ENCODE data around the gene HS6ST2. TPM values are rescaled to one million over a fixed set of nuclear protein-coding genes. Genes with fewer than 3 reads are reported as not detected.

The HS6ST2 gene
- total RNA-seq, 1 experiment from 2014 or later: 8.1 TPM

- H3K36me3 Mint-ChIP-seq: no peaks in the 10 kb centered on the region
- H3K27me3 Mint-ChIP-seq (ENCODE audit: low read depth): no peaks in the 10 kb centered on the region
- TF ChIP-seq ZNF671 (CRISPR knock-in tag; IDR thresholded peaks at IDR 0.05) (no peak), NFATC4 (CRISPR knock-in tag; IDR thresholded peaks at IDR 0.05) (no peak), ZNF317 (CRISPR knock-in tag; IDR thresholded peaks at IDR 0.05; ENCODE audit: borderline replicate concordance, low read depth) (peak; percentile 36; the same call in 1 of the 2 replicates)
- ChIA-PET POLR2A (no interaction called here), CTCF (no interaction called here)
- no peak overlapping the region for H3K4me3 Mint-ChIP-seq
- peaks cover 9% of the 10 kb centered on the region; the same call in 1 of the 2 replicates for H3K4me1 Mint-ChIP-seq
- ATAC-seq (no peak), DNase-seq (ENCODE audit: low spot score) (no peak)
- H3K9me3 Mint-ChIP-seq: no peaks in the 10 kb centered on the region
- no peak overlapping the region for H3K27ac Mint-ChIP-seq
Measured at GRCh38 chrX:132855780-132856341, 102.6 kb downstream of the HS6ST2 start.

- no peak for TF ChIP-seq NFE2L1 (CRISPR knock-in tag; IDR thresholded peaks at IDR 0.05)
- TF ChIP-seq MXD4 (CRISPR knock-in tag; IDR thresholded peaks at IDR 0.05; ENCODE audit: borderline replicate concordance): no peak
- TF ChIP-seq FOXP1 (CRISPR knock-in tag; IDR thresholded peaks at IDR 0.05; ENCODE audit: borderline replicate concordance): no peak
- TF ChIP-seq RELA (CRISPR knock-in tag; IDR thresholded peaks at IDR 0.05; ENCODE audit: borderline replicate concordance): no peak
- TF ChIP-seq ZNF512 (CRISPR knock-in tag; IDR thresholded peaks at IDR 0.05; ENCODE audit: borderline replicate concordance): no peak
- TF ChIP-seq ATF6 (CRISPR knock-in tag; IDR thresholded peaks at IDR 0.05): no peak
- no peak for TF ChIP-seq MYBL2 (CRISPR knock-in tag; IDR thresholded peaks at IDR 0.05)
- no peaks in the 10 kb centered on the region for H3K9me3 Mint-ChIP-seq
- no peak overlapping the region for H3K4me3 Mint-ChIP-seq
- no peaks in the 10 kb centered on the region for H3K27me3 Mint-ChIP-seq (ENCODE audit: low read depth)
- CTCF ChIA-PET: no interaction called here
- H3K27ac Mint-ChIP-seq: no peak overlapping the region
- ATAC-seq (no peak), DNase-seq (ENCODE audit: low spot score) (no peak)
- peaks cover 26% of the 10 kb centered on the region for H3K4me1 Mint-ChIP-seq
- no peaks in the 10 kb centered on the region for H3K36me3 Mint-ChIP-seq
- POLR2A ChIA-PET: interaction anchor here (0.7 kb wide), 1 partner anchor 23 kb away, joined by 3 read pairs; no protein-coding TSS in a partner anchor
Measured at GRCh38 chrX:132853040-132853439, 105.4 kb downstream of the HS6ST2 start.

DNA sequence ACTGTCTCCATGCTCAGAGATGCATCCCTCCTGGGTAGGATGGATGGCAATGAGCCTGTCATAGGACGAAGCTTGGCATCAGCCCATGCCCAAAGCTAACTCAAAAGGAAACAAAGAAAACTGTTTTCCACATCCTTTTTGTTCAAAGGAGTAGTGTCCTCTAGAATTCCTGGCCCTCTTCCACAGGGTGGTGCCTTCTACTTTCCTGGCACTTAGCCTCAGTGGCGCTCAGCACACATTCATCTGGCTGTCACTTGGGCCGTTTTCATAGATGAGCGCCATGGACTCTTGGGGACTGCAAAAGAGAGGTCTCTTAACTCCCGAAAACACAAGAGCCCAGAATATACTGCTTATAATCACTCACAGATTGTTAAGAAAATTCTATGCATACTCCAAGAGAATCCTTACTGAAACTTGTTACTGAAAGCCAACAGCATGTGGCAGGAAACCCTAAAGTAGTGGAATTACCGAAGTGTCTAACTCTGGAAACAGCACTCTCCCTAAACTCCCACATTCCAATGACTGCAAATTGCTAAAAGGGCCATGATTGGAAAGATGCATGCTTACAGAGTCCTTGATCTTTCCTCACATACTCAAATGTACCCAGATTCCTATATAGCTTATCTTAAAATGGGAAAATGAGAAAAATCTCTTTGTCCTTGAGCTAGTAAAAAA lies 110.0 kb downstream of the HS6ST2 start:
- ATAC-seq (no peak), DNase-seq (ENCODE audit: low spot score) (no peak)
- no peaks in the 10 kb centered on the region for H3K36me3 Mint-ChIP-seq
- H3K9me3 Mint-ChIP-seq: no peaks in the 10 kb centered on the region
- peaks cover 26% of the 10 kb centered on the region for H3K4me1 Mint-ChIP-seq
- ChIA-PET CTCF (no interaction called here), POLR2A (no interaction called here)
- H3K27ac Mint-ChIP-seq: no peak overlapping the region
- H3K4me3 Mint-ChIP-seq: no peak overlapping the region
- TF ChIP-seq GTF2I (CRISPR knock-in tag; conservative IDR thresholded peaks at IDR 0.05) (no peak), ZNF512 (CRISPR knock-in tag; IDR thresholded peaks at IDR 0.05; ENCODE audit: borderline replicate concordance) (no peak), ZNF396 (CRISPR knock-in tag; IDR thresholded peaks at IDR 0.05; ENCODE audit: borderline replicate concordance) (no peak), CREM (CRISPR knock-in tag; IDR thresholded peaks at IDR 0.05) (no peak)
- TF ChIP-seq, protein P1, sequence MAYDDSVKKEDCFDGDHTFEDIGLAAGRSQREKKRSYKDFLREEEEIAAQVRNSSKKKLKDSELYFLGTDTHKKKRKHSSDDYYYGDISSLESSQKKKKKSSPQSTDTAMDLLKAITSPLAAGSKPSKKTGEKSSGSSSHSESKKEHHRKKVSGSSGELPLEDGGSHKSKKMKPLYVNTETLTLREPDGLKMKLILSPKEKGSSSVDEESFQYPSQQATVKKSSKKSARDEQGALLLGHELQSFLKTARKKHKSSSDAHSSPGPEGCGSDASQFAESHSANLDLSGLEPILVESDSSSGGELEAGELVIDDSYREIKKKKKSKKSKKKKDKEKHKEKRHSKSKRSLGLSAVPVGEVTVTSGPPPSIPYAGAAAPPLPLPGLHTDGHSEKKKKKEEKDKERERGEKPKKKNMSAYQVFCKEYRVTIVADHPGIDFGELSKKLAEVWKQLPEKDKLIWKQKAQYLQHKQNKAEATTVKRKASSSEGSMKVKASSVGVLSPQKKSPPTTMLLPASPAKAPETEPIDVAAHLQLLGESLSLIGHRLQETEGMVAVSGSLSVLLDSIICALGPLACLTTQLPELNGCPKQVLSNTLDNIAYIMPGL (CRISPR knock-in tag; IDR thresholded peaks at IDR 0.05): no peak
- TF ChIP-seq, protein P2, sequence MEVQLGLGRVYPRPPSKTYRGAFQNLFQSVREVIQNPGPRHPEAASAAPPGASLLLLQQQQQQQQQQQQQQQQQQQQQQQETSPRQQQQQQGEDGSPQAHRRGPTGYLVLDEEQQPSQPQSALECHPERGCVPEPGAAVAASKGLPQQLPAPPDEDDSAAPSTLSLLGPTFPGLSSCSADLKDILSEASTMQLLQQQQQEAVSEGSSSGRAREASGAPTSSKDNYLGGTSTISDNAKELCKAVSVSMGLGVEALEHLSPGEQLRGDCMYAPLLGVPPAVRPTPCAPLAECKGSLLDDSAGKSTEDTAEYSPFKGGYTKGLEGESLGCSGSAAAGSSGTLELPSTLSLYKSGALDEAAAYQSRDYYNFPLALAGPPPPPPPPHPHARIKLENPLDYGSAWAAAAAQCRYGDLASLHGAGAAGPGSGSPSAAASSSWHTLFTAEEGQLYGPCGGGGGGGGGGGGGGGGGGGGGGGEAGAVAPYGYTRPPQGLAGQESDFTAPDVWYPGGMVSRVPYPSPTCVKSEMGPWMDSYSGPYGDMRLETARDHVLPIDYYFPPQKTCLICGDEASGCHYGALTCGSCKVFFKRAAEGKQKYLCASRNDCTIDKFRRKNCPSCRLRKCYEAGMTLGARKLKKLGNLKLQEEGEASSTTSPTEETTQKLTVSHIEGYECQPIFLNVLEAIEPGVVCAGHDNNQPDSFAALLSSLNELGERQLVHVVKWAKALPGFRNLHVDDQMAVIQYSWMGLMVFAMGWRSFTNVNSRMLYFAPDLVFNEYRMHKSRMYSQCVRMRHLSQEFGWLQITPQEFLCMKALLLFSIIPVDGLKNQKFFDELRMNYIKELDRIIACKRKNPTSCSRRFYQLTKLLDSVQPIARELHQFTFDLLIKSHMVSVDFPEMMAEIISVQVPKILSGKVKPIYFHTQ (CRISPR knock-in tag; IDR thresholded peaks at IDR 0.05): no peak
- TF ChIP-seq, protein P3, sequence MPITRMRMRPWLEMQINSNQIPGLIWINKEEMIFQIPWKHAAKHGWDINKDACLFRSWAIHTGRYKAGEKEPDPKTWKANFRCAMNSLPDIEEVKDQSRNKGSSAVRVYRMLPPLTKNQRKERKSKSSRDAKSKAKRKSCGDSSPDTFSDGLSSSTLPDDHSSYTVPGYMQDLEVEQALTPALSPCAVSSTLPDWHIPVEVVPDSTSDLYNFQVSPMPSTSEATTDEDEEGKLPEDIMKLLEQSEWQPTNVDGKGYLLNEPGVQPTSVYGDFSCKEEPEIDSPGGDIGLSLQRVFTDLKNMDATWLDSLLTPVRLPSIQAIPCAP (CRISPR knock-in tag; IDR thresholded peaks at IDR 0.05): no peak
- TF ChIP-seq, protein P4, sequence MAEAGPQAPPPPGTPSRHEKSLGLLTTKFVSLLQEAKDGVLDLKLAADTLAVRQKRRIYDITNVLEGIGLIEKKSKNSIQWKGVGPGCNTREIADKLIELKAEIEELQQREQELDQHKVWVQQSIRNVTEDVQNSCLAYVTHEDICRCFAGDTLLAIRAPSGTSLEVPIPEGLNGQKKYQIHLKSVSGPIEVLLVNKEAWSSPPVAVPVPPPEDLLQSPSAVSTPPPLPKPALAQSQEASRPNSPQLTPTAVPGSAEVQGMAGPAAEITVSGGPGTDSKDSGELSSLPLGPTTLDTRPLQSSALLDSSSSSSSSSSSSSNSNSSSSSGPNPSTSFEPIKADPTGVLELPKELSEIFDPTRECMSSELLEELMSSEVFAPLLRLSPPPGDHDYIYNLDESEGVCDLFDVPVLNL (CRISPR knock-in tag; IDR thresholded peaks at IDR 0.05; ENCODE audit: borderline replicate concordance, low read depth): no peak
- H3K27me3 Mint-ChIP-seq (ENCODE audit: low read depth): no peaks in the 10 kb centered on the region

All from WTC11 (cell line).